Heart left ventricle (tissue), 16 donors: ENCODE measurements around the gene SLC25A13. TPM values are rescaled to one million over a fixed set of nuclear protein-coding genes. Genes with fewer than 3 reads are reported as not detected.
A peak's percentile ranks its signal among the peaks of the same experiment; 100 is the strongest.

Experiments
- ATAC-seq, 4 donors: fragments of 200-7000 bp; cut with Tn5 transposase; one replicate each; pipeline ENCODE4 v1.9.1; 2020 to 2022; ENCODE audit warnings: moderate library complexity in 4 of 4, mild to moderate bottlenecking in 3 of 4, moderate number of reproducible peaks in 1 of 4
- DNase-seq, 5 donors: peaks; one replicate each; pipeline ENCODE4 v3.0.0-alpha.2; 2020
- H3K27ac ChIP-seq, 12 donors: fragments of 200-600 bp; sonication (generic) in 4 of 12; one replicate each; pipeline versions ENCODE4 v1.5.0 to v1.8.0; 2016 to 2022; ENCODE audit warnings: mild to moderate bottlenecking in 2 of 12
- H3K27me3 ChIP-seq, 9 donors: fragments of 200-600 bp; sonication (generic) in 2 of 9; one replicate each; pipeline versions ENCODE4 v1.5.1 to v1.8.0; 2016 to 2022; ENCODE audit warnings: mild to moderate bottlenecking in 3 of 9
- H3K36me3 ChIP-seq, 9 donors: fragments of 200-600 bp; sonication (generic) in 2 of 9; one replicate each; pipeline versions ENCODE4 v1.5.0 to v1.8.0; 2018 to 2022; ENCODE audit warnings: mild to moderate bottlenecking in 2 of 9
- H3K4me1 ChIP-seq, 12 donors: fragments of 200-600 bp; sonication (generic) in 4 of 12; one replicate each; pipeline versions ENCODE4 v1.5.0 to v1.8.0; 2016 to 2022; ENCODE audit warnings: mild to moderate bottlenecking in 3 of 12
- H3K4me3 ChIP-seq, 12 donors: fragments of 200-600 bp; sonication (generic) in 4 of 12; one replicate each; pipeline versions ENCODE4 v1.5.0 to v1.8.0; 2017 to 2022; ENCODE audit warnings: mild to moderate bottlenecking in 9 of 12, moderate library complexity in 4 of 12
- H3K9me3 ChIP-seq, 12 donors: fragments of 200-600 bp; sonication (generic) in 4 of 12; one replicate each; pipeline versions ENCODE4 v1.5.0 to v1.8.0; 2016 to 2022; ENCODE audit warnings: mild to moderate bottlenecking in 1 of 12
- POLR2A ChIP-seq, 2 donors: fragments of 450-650 bp; IDR thresholded peaks; one replicate each; pipeline ENCODE4 v1.6.1; 2017; ENCODE audit warnings: antibody characterized with exemption in 2 of 2, mild to moderate bottlenecking in 2 of 2, moderate library complexity in 2 of 2
- whole genome bisulfite sequencing, 4 donors: extraction: QIAGEN DNeasy Blood & Tissue Kit in 2 of 4; methylation state at CpG; one replicate each; pipeline versions ENCODE4 v1.1.5 to v1.1.7; 2013 to 2018; 5-methylcytosine and 5-hydroxymethylcytosine counted together
- intact Hi-C, 10 donors: fragments of 100-400 bp; cut with DNase I; formaldehyde crosslinking; loops; one replicate each; pipeline versions ENCODE4 v1.11.1 to v1.14.2; 2022
- polyA plus RNA-seq, 2 donors: library from polyadenylated mRNA; stranded (reverse); fragments of 200-250 nt; gene quantifications; one replicate each; pipeline ENCODE4 v1.2.3, GENCODE V29; 2013
- total RNA-seq, 9 donors: library from RNA; depleted of rRNA in 2 of 9; stranded (reverse); fragments of >200 nt in 2 of 9; fragmentation: NEBNext Ultra II Directional in 3 of 9; extraction: Animal tissue kit (Norgen Biotek cat#: 25700) in 3 of 9; gene quantifications; one replicate each; pipeline versions ENCODE4 v1.1.0 to v1.2.4, GENCODE V29; 2016 to 2023
- TF ChIP-seq, protein P1 (sequence below), 12 donors: fragments of 200-600 bp; sonication (generic) in 4 of 12; IDR thresholded peaks; one replicate each; pipeline versions ENCODE4 v1.5.0 to v1.8.0; 2018 to 2022; ENCODE audit warnings: antibody characterized with exemption in 12 of 12, mild to moderate bottlenecking in 5 of 12
- donor health status: ischemic (EF 13 %, LVEDD 7.1; RV severe dilation, severe dysfunction).
- donor health status: healthy with polysubstance abuse.
- donor health status: DM: no; HTN: yes; CAD: no.
- donor health status: DM: no; HTN: no; CAD: no.
- donor health status: ischemic (EF 25% LVEDD 6.9; RV normal size, moderate dysfunction).
- donor health status: ischemic (EF 25% LVEDD 5.7; RV mildly dilated, moderate dysfunction).
- donor health status: healthy.
- donor health status: DM: yes; HTN: yes; CAD: no.
- donor health status: ischemic (EF 35%, LVEDD 5.7; RV mildly dilated, moderate dysfunction).
- donor health status: nonischemic (EF 11% LVEDD 7.7; RV severe dilation, severe dysfunction).
- donor health status: DM: yes; HTN: yes; CAD: no.
- donor health status: PGD.
- donor health status: ischemic (EF 29% LVEDD 5.4; RV normal size, mild dysfunction).
- donor health status: nonischemic (EF 23%, LVEDD 6.1; RV moderate dilation, normal function).

Gene SLC25A13
- total and polyA plus RNA-seq, 11 donors = 3.7 to 17.9 (median 11.4) TPM

DNA sequence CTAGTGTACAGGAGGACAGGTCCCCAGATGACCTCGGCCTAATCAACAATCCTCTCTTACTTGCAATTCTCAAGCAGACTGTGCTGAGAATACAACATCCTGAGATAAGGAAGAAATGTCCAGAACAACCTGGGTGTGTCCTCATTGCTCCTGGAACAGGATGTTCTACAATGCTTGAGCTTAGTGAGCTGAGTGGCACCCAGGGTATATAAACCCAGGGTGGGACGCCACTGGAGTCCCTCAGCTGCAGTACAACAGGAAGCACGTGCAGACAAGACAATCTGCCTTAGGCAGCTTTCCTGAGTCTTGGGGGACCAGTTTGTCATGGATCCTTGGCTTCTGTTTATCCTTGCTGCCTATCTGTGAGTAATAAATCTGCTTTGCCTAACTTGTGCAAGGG lies 27.7 kb upstream of the SLC25A13 start:
- H3K9me3 ChIP-seq = peaks cover 0 to 8% (median 0%) of the 10 kb centered on the region in 12 donors
- no peaks in the 10 kb centered on the region for H3K4me1 ChIP-seq
- WGBS, 4 donors = 26 to 57% (median 46%) methylated on average over 3 of the region's 3 CpGs
- TF ChIP-seq, protein P1, sequence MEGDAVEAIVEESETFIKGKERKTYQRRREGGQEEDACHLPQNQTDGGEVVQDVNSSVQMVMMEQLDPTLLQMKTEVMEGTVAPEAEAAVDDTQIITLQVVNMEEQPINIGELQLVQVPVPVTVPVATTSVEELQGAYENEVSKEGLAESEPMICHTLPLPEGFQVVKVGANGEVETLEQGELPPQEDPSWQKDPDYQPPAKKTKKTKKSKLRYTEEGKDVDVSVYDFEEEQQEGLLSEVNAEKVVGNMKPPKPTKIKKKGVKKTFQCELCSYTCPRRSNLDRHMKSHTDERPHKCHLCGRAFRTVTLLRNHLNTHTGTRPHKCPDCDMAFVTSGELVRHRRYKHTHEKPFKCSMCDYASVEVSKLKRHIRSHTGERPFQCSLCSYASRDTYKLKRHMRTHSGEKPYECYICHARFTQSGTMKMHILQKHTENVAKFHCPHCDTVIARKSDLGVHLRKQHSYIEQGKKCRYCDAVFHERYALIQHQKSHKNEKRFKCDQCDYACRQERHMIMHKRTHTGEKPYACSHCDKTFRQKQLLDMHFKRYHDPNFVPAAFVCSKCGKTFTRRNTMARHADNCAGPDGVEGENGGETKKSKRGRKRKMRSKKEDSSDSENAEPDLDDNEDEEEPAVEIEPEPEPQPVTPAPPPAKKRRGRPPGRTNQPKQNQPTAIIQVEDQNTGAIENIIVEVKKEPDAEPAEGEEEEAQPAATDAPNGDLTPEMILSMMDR (IDR thresholded peaks at IDR 0.05) = no peak
- peak in 1 of 2 donors; percentile 12 for TF ChIP-seq POLR2A (IDR thresholded peaks at IDR 0.05)
- intact Hi-C loops = no loop called here
- no peaks in the 10 kb centered on the region for H3K27me3 ChIP-seq
- no peak overlapping the region for H3K4me3 ChIP-seq
- peak in 1 of 5 donors; percentile 58 for DNase-seq
- H3K36me3 ChIP-seq = no peaks in the 10 kb centered on the region
- peak overlapping the region in 5 of 12 donors; percentile 10 to 68 (median 45) for H3K27ac ChIP-seq
- ATAC-seq = peak; percentile 84 to 94 (median 88)

DNA sequence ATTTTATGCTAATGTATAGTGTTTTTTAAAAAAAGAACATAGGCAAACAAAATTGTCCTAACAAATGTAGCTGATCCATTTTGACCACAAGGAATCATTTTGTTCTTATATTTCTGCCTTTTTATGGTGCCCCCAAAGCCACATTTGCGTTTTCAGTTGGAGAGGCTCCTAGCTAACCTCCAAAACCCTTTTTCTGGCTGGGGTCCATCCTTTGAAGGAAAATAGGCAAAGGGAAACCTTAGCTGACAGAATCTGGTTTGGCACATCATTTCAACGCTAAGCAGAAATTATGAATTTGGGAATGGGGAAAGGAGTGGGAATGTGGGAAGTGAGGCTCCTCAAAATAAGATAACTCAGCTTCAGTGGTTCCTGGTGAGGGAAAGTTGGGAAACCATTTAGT lies 25.6 kb upstream of the SLC25A13 start:
- WGBS, 4 donors = 92 to 95% (median 95%) methylated on average over 2 of the region's 2 CpGs
- H3K27me3 ChIP-seq = no peaks in the 10 kb centered on the region
- no peak overlapping the region for H3K27ac ChIP-seq
- no peak for TF ChIP-seq POLR2A (IDR thresholded peaks at IDR 0.05)
- TF ChIP-seq, protein P1 (IDR thresholded peaks at IDR 0.05) = no peak
- H3K9me3 ChIP-seq = peaks cover 0 to 8% (median 0%) of the 10 kb centered on the region in 12 donors
- intact Hi-C loops = no loop called here
- no peaks in the 10 kb centered on the region for H3K4me1 ChIP-seq
- no peaks in the 10 kb centered on the region for H3K36me3 ChIP-seq
- DNase-seq (no peak), ATAC-seq (no peak)
- no peak overlapping the region for H3K4me3 ChIP-seq

DNA sequence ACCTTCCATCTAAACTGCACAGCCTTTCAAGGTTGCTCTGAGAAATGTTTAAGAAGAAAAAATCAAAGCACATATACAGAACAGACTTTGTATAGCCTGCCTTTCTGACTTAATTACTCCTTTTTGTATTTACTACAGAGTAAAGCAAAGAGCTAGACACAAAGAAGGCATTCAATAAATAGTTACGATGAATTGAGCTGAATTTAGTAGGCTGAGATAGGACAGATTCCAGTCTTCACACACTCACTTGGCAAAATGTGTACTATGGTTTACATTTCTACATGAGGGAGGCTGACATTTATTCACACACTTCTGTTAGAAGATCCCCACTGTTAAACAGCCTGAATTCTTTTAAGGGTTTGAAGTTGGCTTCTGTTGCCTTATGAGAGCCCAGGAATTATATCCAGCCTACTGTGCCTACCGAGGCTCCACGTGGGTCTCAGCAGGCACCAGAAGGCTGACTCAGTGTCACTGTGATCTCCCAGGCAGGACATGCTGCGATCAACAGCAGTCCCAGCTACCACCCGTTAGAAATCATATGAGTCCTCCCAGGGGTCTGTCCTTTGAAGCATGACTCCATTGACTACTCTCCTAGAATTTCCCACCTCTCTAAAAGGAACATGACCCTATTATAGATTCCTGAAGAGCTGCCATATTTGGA lies 24.5 kb upstream of the SLC25A13 start:
- H3K9me3 ChIP-seq = peaks cover 0 to 8% (median 0%) of the 10 kb centered on the region in 12 donors

GRCh38 chr7:96344236-96344635 lies 22.3 kb upstream of the SLC25A13 start:
- no peaks in the 10 kb centered on the region for H3K9me3 ChIP-seq
- 89 to 96% (median 90%) methylated on average over 2 of the region's 2 CpGs for WGBS, 4 donors
- H3K27ac ChIP-seq = no peak overlapping the region
- H3K36me3 ChIP-seq = no peaks in the 10 kb centered on the region
- H3K4me1 ChIP-seq = no peaks in the 10 kb centered on the region
- ATAC-seq (no peak), DNase-seq (no peak)
- intact Hi-C loops = no loop called here
- H3K27me3 ChIP-seq = no peaks in the 10 kb centered on the region
- TF ChIP-seq, protein P1 (IDR thresholded peaks at IDR 0.05) = no peak
- no peak for TF ChIP-seq POLR2A (IDR thresholded peaks at IDR 0.05)
- no peak overlapping the region for H3K4me3 ChIP-seq

More for the DNA sequence above, 24.5 kb upstream of the SLC25A13 start:
- DNase-seq = no peak
- intact Hi-C loops = no loop called here
- H3K4me3 ChIP-seq = no peak overlapping the region
- H3K4me1 ChIP-seq = no peaks in the 10 kb centered on the region
- H3K27me3 ChIP-seq = no peaks in the 10 kb centered on the region
- WGBS, 4 donors = 34 to 52% (median 38%) methylated on average over 3 to 5 of the region's 5 CpGs
- TF ChIP-seq, protein P1 (IDR thresholded peaks at IDR 0.05) = no peak
- TF ChIP-seq POLR2A (IDR thresholded peaks at IDR 0.05) = no peak
- no peak for ATAC-seq
- H3K36me3 ChIP-seq = no peaks in the 10 kb centered on the region
- no peak overlapping the region for H3K27ac ChIP-seq
